ENCODE data around the gene ALK. TPM values are rescaled to one million over a fixed set of nuclear protein-coding genes. Genes with fewer than 3 reads are reported as not detected.

Gene ALK
- total and polyA plus RNA-seq, 10 of the 15 experiments (the other 5 are each of a cell fraction or from before 2014, with no cell fraction given) = 0.11 TPM; not detected in 9

- ATAC-seq (no peak), FAIRE-seq (no peak), DNase-seq (ENCODE audit: low read depth, low spot score) (no peak)
- Histone ChIP-seq H3K27ac (ENCODE audit: control insufficient read depth, insufficient read depth) (no peak overlapping the region), H3K9me3 (replicated peaks; ENCODE audit: control insufficient read depth, insufficient read depth, low read length) (no peaks in the 10 kb centered on the region), H2AFZ (ENCODE audit: control insufficient read depth, low read depth, low read length) (no peak overlapping the region), H3K79me2 (ENCODE audit: control insufficient read depth, insufficient read depth, low read length) (no peaks in the 10 kb centered on the region), H3K9ac (ENCODE audit: control insufficient read depth, insufficient read depth, low read length) (no peak overlapping the region), H3K27me3 (replicated peaks in 1 of 2; ENCODE audit: control insufficient read depth in 2 of 2, insufficient read depth in 2 of 2, low read length in 1 of 2) (peaks cover 0 to 3% of the 10 kb centered on the region in 2 experiments; a peak in 1 of 4 replicates), H4K20me1 (ENCODE audit: control insufficient read depth, insufficient read depth) (no peaks in the 10 kb centered on the region), H3K4me1 (ENCODE audit: control insufficient read depth, insufficient read depth, low read length) (no peaks in the 10 kb centered on the region), H3K4me2 (ENCODE audit: control insufficient read depth, insufficient read depth) (no peak overlapping the region), H3K4me3 (no peak overlapping the region), H3K36me3 (ENCODE audit: control insufficient read depth in 2 of 2, insufficient read depth in 2 of 2, low read length in 1 of 2) (no peaks in the 10 kb centered on the region)
- POLR2A ChIA-PET = no interaction called here
- in situ Hi-C loops (cut with MboI) (no loop called here), intact Hi-C loops (cut with micrococcal nuclease; ENCODE audit: unreplicated experiment) (no loop called here)
- TF ChIP-seq EED (IDR thresholded peaks at IDR 0.05; ENCODE audit: low read depth) (no peak), BMI1 (IDR thresholded peaks at IDR 0.05; ENCODE audit: borderline replicate concordance) (no peak), SREBF1 (IDR thresholded peaks at IDR 0.05; ENCODE audit: low read length) (no peak), FOXM1 (IDR thresholded peaks at IDR 0.05; ENCODE audit: low read depth, low read length) (no peak), SP1 (IDR thresholded peaks at IDR 0.05; ENCODE audit: low read depth, low read length) (no peak), NFXL1 (IDR thresholded peaks at IDR 0.05; ENCODE audit: borderline replicate concordance) (no peak)
- 11% methylated on average over 3 of the region's 3 CpGs for WGBS (ENCODE audit: insufficient coverage, insufficient replicate concordance, low lambda C conversion rate, missing lambda C conversion rate)
- RAD21 ChIA-PET (ENCODE audit: unreplicated experiment) = no interaction called here
- SMC1A ChIA-PET (ENCODE audit: uncharacterized antibody, unreplicated experiment) = interaction anchor here (0.6 kb wide), 1 partner anchor 94 kb away, joined by 3 read pairs; no protein-coding TSS in a partner anchor
- CTCF ChIA-PET = no interaction called here
- no TSS peak for BruUV-seq (replicated peaks)
Measured at GRCh38 chr2:29463181-29463900, 458.0 kb downstream of the ALK start.

GRCh38 chr2:29462293-29462692, 459.1 kb downstream of the ALK start:
- WGBS (ENCODE audit: insufficient coverage, insufficient replicate concordance, low lambda C conversion rate, missing lambda C conversion rate) = 1% methylated on average over 5 of the region's 5 CpGs
- POLR2A ChIA-PET = no interaction called here
- Histone ChIP-seq H2AFZ (ENCODE audit: control insufficient read depth, low read depth, low read length) (no peak overlapping the region), H3K27me3 (replicated peaks in 1 of 2; ENCODE audit: control insufficient read depth in 2 of 2, insufficient read depth in 2 of 2, low read length in 1 of 2) (peaks cover under 1 to 3% of the 10 kb centered on the region in 2 experiments; a peak in 3 of 4 replicates), H3K36me3 (ENCODE audit: control insufficient read depth in 2 of 2, insufficient read depth in 2 of 2, low read length in 1 of 2) (no peaks in the 10 kb centered on the region), H3K27ac (ENCODE audit: control insufficient read depth, insufficient read depth) (no peak overlapping the region), H4K20me1 (ENCODE audit: control insufficient read depth, insufficient read depth) (no peaks in the 10 kb centered on the region), H3K9me3 (replicated peaks; ENCODE audit: control insufficient read depth, insufficient read depth, low read length) (no peaks in the 10 kb centered on the region), H3K79me2 (ENCODE audit: control insufficient read depth, insufficient read depth, low read length) (no peaks in the 10 kb centered on the region), H3K9ac (ENCODE audit: control insufficient read depth, insufficient read depth, low read length) (no peak overlapping the region), H3K4me1 (ENCODE audit: control insufficient read depth, insufficient read depth, low read length) (no peaks in the 10 kb centered on the region), H3K4me2 (ENCODE audit: control insufficient read depth, insufficient read depth) (no peak overlapping the region), H3K4me3 (no peak overlapping the region)
- DNase-seq (ENCODE audit: low read depth, low spot score) = no peak
- ATAC-seq = no peak
- no TSS peak for BruUV-seq (replicated peaks)
- intact Hi-C loops (cut with micrococcal nuclease; ENCODE audit: unreplicated experiment) = no loop called here
- CTCF ChIA-PET = no interaction called here
- in situ Hi-C loops (cut with MboI) = no loop called here
- no peak for FAIRE-seq
- RAD21 ChIA-PET (ENCODE audit: unreplicated experiment) = no interaction called here
- SMC1A ChIA-PET (ENCODE audit: uncharacterized antibody, unreplicated experiment) = no interaction called here
- TF ChIP-seq NFYB (IDR thresholded peaks at IDR 0.05; ENCODE audit: insufficient read depth, low read depth, low read length) (no peak), ATF3 (IDR thresholded peaks at IDR 0.05; ENCODE audit: borderline replicate concordance, extremely low read depth, low read depth, low read length) (no peak), E2F8 (IDR thresholded peaks at IDR 0.05; ENCODE audit: low read depth, partially characterized antibody) (no peak), SUPT20H (IDR thresholded peaks at IDR 0.05; ENCODE audit: borderline replicate concordance, control insufficient read depth, low read depth, low read length) (no peak), CHD4 (IDR thresholded peaks at IDR 0.05) (no peak), TBL1XR1 (IDR thresholded peaks at IDR 0.05; ENCODE audit: low read depth, low read length) (no peak)

Measured in GM12878 (cell line).